GM23338 (cell line): ENCODE data around the gene POLR1E. TPM values are rescaled to one million over a fixed set of nuclear protein-coding genes. Genes with fewer than 3 reads are reported as not detected.

Source experiments
- ATAC-seq: fragments of 200-7000 bp; cut with Tn5 transposase; 3 replicates; pipeline ENCODE4 v1.9.1; 2020
- DNase-seq: peaks from one replicate; pipeline ENCODE4 v3.0.0-alpha.2; 2015; ENCODE audit warnings: low spot score
- H2AFZ ChIP-seq: fragments of 200-600 bp; sonication (generic); 2 replicates; pipeline ENCODE4 v1.8.0; 2016; ENCODE audit warnings: antibody characterized with exemption, mild to moderate bottlenecking, moderate library complexity
- H3F3A ChIP-seq: fragments of 200-600 bp; sonication (generic); replicated peaks from 2 replicates; pipeline ENCODE4 v1.8.0; 2017; ENCODE audit warnings: antibody characterized with exemption, mixed run types, low read depth
- H3K27ac ChIP-seq: fragments of 200-600 bp; sonication (generic); 2 replicates; pipeline ENCODE4 v1.6.1; 2016; ENCODE audit warnings: low read depth
- H3K27me3 ChIP-seq: fragments of 200-600 bp; sonication (generic); 2 replicates; pipeline ENCODE4 v1.8.0; 2016; ENCODE audit warnings: mild to moderate bottlenecking, mixed run types, moderate library complexity; ENCODE audit not compliant: insufficient read depth
- H3K36me3 ChIP-seq: fragments of 200-600 bp; sonication (generic); 2 replicates; pipeline ENCODE4 v1.8.0; 2016; ENCODE audit warnings: mild to moderate bottlenecking; ENCODE audit not compliant: insufficient read depth
- H3K4me1 ChIP-seq: fragments of 200-600 bp; sonication (generic); 2 replicates; pipeline ENCODE4 v1.8.0; 2016; ENCODE audit warnings: mild to moderate bottlenecking, moderate library complexity; ENCODE audit not compliant: insufficient read depth
- H3K4me2 ChIP-seq: fragments of 200-600 bp; sonication (generic); 2 replicates; pipeline ENCODE4 v1.7.1; 2017; ENCODE audit warnings: mixed run types
- H3K4me3 ChIP-seq: fragments of 200-600 bp; sonication (generic); 2 replicates; pipeline ENCODE4 v1.6.1; 2016; ENCODE audit warnings: mixed run types
- H3K79me2 ChIP-seq: fragments of 200-600 bp; sonication (generic); replicated peaks from 2 replicates; pipeline ENCODE4 v1.8.0; 2017; ENCODE audit warnings: mild to moderate bottlenecking; ENCODE audit not compliant: insufficient read depth
- H3K9me2 ChIP-seq: fragments of 200-600 bp; sonication (generic); 2 replicates; pipeline ENCODE4 v1.8.0; 2017; ENCODE audit not compliant: insufficient read depth
- H4K20me1 ChIP-seq: fragments of 200-600 bp; sonication (generic); replicated peaks from 2 replicates; pipeline ENCODE4 v1.8.0; 2017; ENCODE audit warnings: mild to moderate bottlenecking; ENCODE audit not compliant: insufficient read depth
- H3K27ac Mint-ChIP-seq: 2 replicates; pipeline ENCODE4 v1.8.0; 2020; ENCODE audit warnings: inconsistent platforms, mild to moderate bottlenecking, moderate library complexity, mixed read lengths
- H3K27me3 Mint-ChIP-seq: 3 replicates; pipeline ENCODE4 v1.8.0; 2022; ENCODE audit warnings: low read depth, mild to moderate bottlenecking, moderate library complexity, mixed read lengths, inconsistent platforms; ENCODE audit not compliant: insufficient read depth, poor library complexity
- H3K36me3 Mint-ChIP-seq: 3 replicates; pipeline ENCODE4 v1.8.0; 2021; ENCODE audit warnings: low read depth, mild to moderate bottlenecking, inconsistent platforms, moderate library complexity, mixed read lengths
- H3K4me1 Mint-ChIP-seq: 3 replicates; pipeline ENCODE4 v1.8.0; 2020; ENCODE audit warnings: mild to moderate bottlenecking, inconsistent platforms, mixed read lengths
- H3K4me3 Mint-ChIP-seq: 3 replicates; pipeline ENCODE4 v1.8.0; 2021; ENCODE audit warnings: moderate library complexity, mild to moderate bottlenecking, inconsistent platforms, mixed read lengths
- H3K9me3 Mint-ChIP-seq: 3 replicates; pipeline ENCODE4 v1.8.0; 2020; ENCODE audit warnings: moderate library complexity, mild to moderate bottlenecking, inconsistent platforms, mixed read lengths
- CREB1 ChIP-seq: fragments of 250-450 bp; sonication (Bioruptor Pico); IDR thresholded peaks from 2 replicates; pipeline ENCODE4 v1.5.0; 2020; ENCODE audit warnings: low read depth, mild to moderate bottlenecking, moderate library complexity
- EZH2 ChIP-seq: fragments of 200-600 bp; sonication (generic); IDR thresholded peaks from one replicate; pipeline ENCODE4 v1.8.0; 2017; ENCODE audit warnings: antibody characterized with exemption, mild to moderate bottlenecking, low read depth; ENCODE audit not compliant: unreplicated experiment
- EZH2phosphoT487 ChIP-seq: fragments of 200-600 bp; sonication (generic); IDR thresholded peaks from one replicate; pipeline ENCODE4 v1.8.1; 2018; ENCODE audit warnings: antibody characterized with exemption; ENCODE audit not compliant: unreplicated experiment
- JUNB ChIP-seq: IDR thresholded peaks from one replicate; pipeline ENCODE4 v1.6.1; 2016; ENCODE audit warnings: antibody characterized with exemption; ENCODE audit not compliant: unreplicated experiment
- NANOG ChIP-seq: IDR thresholded peaks from 2 replicates; pipeline ENCODE4 v1.6.1; 2016; ENCODE audit warnings: antibody characterized with exemption, borderline replicate concordance
- POLR2AphosphoS5 ChIP-seq: IDR thresholded peaks from 2 replicates; pipeline ENCODE4 v1.6.1; 2016; ENCODE audit warnings: antibody characterized with exemption, low read depth
- STAT1 ChIP-seq: IDR thresholded peaks from one replicate; pipeline ENCODE4 v1.6.1; 2016; ENCODE audit warnings: antibody characterized with exemption; ENCODE audit not compliant: unreplicated experiment
- ZNF114 ChIP-seq: fragments of 250-450 bp; sonication (Bioruptor Pico); IDR thresholded peaks from 2 replicates; pipeline ENCODE4 v1.5.0; 2020; ENCODE audit warnings: mild to moderate bottlenecking, moderate library complexity
- ZNF331 ChIP-seq: fragments of 250-450 bp; sonication (Bioruptor Pico); IDR thresholded peaks from 2 replicates; pipeline ENCODE4 v1.5.0; 2020; ENCODE audit warnings: low read depth, mild to moderate bottlenecking, moderate library complexity
- polyA plus RNA-seq: library from polyadenylated mRNA; unstranded; fragments of >200 nt; fragmentation: Nextera tagmentation; extraction: Ambion mirVana; gene quantifications from 2 replicates; pipeline ENCODE4 v1.2.1, GENCODE V29; 2016
- total RNA-seq: library from RNA; depleted of rRNA; stranded (reverse); fragments of >200 nt; shearing (Covaris generic); gene quantifications from 2 replicates; pipeline ENCODE4 v1.2.3, GENCODE V29; 2014
- TF ChIP-seq, protein P1 (sequence below), 2 experiments: fragments of 200-600 bp in 1 of 2; sonication (generic) in 1 of 2; conservative IDR thresholded peaks; 2 replicates each; pipeline versions ENCODE4 v1.5.1 to v1.6.1; 2016 to 2017; ENCODE audit warnings: antibody characterized with exemption in 2 of 2, low read depth in 2 of 2, mild to moderate bottlenecking in 2 of 2, moderate library complexity in 1 of 2
- TF ChIP-seq, protein P2 (sequence below): fragments of 250-450 bp; sonication (Bioruptor Pico); IDR thresholded peaks from 2 replicates; pipeline ENCODE4 v1.5.0; 2020; ENCODE audit warnings: mild to moderate bottlenecking, moderate library complexity
- TF ChIP-seq, protein P3 (sequence below): IDR thresholded peaks from 2 replicates; pipeline ENCODE4 v1.6.1; 2016; ENCODE audit warnings: antibody characterized with exemption
- TF ChIP-seq, protein P4 (sequence below): IDR thresholded peaks from one replicate; pipeline ENCODE4 v1.6.1; 2018; ENCODE audit warnings: antibody characterized with exemption; ENCODE audit not compliant: unreplicated experiment

POLR1E gene
- total and polyA plus RNA-seq, 2 experiments from 2014 or later: 19.2 to 45.5 TPM

DNA sequence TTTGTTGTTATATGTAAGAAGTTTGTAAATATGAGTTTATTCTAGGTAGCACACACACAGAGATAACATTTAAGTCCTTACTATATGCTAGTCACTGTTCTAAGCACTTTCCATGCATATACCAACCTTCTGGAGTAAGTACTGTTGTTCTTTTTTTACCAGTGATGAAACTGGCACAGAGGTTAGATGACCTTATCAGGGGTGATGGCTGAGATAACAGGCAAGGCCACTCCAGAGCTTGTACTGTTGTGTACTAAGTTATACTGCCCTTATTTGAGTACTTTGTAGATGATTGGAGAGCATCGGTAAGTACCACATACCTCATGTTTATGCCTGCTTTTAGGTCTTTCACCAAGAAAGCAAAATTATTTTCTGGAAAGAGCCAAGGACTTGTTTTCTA, 6.2 kb downstream of the POLR1E start:
- ATAC-seq: no peak
- Mint-ChIP-seq H3K27ac (no peak overlapping the region), H3K4me1 (peaks cover 4% of the 10 kb centered on the region; the same call in 2 of the 3 replicates), H3K9me3 (no peaks in the 10 kb centered on the region), H3K4me3 (no peak overlapping the region), H3K36me3 (peaks cover 80% of the 10 kb centered on the region), H3K27me3 (no peaks in the 10 kb centered on the region)
- peaks cover 2% of the 10 kb centered on the region; the same call in 1 of the 2 replicates for H3K4me1 ChIP-seq
- peaks cover 9% of the 10 kb centered on the region for H3K79me2 ChIP-seq
- H3K27me3 ChIP-seq: no peaks in the 10 kb centered on the region
- H4K20me1 ChIP-seq: peaks cover 18% of the 10 kb centered on the region
- no peak overlapping the region for H3K4me2 ChIP-seq
- no peak overlapping the region for H2AFZ ChIP-seq
- H3K27ac ChIP-seq: no peak overlapping the region
- TF ChIP-seq ZNF331 (CRISPR knock-in tag): no peak
- no peak for TF ChIP-seq STAT1
- TF ChIP-seq ZNF114: no peak
- no peak for TF ChIP-seq CREB1
- TF ChIP-seq EZH2phosphoT487: no peak
- TF ChIP-seq EZH2: no peak
- no peak for TF ChIP-seq POLR2AphosphoS5
- TF ChIP-seq JUNB: no peak
- TF ChIP-seq, protein P1, sequence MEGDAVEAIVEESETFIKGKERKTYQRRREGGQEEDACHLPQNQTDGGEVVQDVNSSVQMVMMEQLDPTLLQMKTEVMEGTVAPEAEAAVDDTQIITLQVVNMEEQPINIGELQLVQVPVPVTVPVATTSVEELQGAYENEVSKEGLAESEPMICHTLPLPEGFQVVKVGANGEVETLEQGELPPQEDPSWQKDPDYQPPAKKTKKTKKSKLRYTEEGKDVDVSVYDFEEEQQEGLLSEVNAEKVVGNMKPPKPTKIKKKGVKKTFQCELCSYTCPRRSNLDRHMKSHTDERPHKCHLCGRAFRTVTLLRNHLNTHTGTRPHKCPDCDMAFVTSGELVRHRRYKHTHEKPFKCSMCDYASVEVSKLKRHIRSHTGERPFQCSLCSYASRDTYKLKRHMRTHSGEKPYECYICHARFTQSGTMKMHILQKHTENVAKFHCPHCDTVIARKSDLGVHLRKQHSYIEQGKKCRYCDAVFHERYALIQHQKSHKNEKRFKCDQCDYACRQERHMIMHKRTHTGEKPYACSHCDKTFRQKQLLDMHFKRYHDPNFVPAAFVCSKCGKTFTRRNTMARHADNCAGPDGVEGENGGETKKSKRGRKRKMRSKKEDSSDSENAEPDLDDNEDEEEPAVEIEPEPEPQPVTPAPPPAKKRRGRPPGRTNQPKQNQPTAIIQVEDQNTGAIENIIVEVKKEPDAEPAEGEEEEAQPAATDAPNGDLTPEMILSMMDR (conservative IDR thresholded peaks at IDR 0.05; ENCODE audit: low read depth in 2 of 2): no peak
- TF ChIP-seq, protein P2, sequence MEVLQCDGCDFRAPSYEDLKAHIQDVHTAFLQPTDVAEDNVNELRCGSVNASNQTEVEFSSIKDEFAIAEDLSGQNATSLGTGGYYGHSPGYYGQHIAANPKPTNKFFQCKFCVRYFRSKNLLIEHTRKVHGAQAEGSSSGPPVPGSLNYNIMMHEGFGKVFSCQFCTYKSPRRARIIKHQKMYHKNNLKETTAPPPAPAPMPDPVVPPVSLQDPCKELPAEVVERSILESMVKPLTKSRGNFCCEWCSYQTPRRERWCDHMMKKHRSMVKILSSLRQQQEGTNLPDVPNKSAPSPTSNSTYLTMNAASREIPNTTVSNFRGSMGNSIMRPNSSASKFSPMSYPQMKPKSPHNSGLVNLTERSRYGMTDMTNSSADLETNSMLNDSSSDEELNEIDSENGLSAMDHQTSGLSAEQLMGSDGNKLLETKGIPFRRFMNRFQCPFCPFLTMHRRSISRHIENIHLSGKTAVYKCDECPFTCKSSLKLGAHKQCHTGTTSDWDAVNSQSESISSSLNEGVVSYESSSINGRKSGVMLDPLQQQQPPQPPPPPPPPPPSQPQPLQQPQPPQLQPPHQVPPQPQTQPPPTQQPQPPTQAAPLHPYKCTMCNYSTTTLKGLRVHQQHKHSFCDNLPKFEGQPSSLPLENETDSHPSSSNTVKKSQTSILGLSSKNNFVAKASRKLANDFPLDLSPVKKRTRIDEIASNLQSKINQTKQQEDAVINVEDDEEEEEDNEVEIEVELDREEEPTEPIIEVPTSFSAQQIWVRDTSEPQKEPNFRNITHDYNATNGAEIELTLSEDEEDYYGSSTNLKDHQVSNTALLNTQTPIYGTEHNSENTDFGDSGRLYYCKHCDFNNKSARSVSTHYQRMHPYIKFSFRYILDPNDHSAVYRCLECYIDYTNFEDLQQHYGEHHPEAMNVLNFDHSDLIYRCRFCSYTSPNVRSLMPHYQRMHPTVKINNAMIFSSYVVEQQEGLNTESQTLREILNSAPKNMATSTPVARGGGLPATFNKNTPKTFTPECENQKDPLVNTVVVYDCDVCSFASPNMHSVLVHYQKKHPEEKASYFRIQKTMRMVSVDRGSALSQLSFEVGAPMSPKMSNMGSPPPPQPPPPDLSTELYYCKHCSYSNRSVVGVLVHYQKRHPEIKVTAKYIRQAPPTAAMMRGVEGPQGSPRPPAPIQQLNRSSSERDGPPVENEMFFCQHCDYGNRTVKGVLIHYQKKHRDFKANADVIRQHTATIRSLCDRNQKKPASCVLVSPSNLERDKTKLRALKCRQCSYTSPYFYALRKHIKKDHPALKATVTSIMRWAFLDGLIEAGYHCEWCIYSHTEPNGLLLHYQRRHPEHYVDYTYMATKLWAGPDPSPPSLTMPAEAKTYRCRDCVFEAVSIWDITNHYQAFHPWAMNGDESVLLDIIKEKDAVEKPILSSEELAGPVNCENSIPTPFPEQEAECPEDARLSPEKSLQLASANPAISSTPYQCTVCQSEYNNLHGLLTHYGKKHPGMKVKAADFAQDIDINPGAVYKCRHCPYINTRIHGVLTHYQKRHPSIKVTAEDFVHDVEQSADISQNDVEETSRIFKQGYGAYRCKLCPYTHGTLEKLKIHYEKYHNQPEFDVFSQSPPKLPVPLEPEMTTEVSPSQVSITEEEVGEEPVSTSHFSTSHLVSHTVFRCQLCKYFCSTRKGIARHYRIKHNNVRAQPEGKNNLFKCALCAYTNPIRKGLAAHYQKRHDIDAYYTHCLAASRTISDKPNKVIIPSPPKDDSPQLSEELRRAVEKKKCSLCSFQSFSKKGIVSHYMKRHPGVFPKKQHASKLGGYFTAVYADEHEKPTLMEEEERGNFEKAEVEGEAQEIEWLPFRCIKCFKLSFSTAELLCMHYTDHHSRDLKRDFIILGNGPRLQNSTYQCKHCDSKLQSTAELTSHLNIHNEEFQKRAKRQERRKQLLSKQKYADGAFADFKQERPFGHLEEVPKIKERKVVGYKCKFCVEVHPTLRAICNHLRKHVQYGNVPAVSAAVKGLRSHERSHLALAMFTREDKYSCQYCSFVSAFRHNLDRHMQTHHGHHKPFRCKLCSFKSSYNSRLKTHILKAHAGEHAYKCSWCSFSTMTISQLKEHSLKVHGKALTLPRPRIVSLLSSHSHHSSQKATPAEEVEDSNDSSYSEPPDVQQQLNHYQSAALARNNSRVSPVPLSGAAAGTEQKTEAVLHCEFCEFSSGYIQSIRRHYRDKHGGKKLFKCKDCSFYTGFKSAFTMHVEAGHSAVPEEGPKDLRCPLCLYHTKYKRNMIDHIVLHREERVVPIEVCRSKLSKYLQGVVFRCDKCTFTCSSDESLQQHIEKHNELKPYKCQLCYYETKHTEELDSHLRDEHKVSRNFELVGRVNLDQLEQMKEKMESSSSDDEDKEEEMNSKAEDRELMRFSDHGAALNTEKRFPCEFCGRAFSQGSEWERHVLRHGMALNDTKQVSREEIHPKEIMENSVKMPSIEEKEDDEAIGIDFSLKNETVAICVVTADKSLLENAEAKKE (CRISPR knock-in tag): no peak
- no peak for TF ChIP-seq NANOG
- TF ChIP-seq, protein P3, sequence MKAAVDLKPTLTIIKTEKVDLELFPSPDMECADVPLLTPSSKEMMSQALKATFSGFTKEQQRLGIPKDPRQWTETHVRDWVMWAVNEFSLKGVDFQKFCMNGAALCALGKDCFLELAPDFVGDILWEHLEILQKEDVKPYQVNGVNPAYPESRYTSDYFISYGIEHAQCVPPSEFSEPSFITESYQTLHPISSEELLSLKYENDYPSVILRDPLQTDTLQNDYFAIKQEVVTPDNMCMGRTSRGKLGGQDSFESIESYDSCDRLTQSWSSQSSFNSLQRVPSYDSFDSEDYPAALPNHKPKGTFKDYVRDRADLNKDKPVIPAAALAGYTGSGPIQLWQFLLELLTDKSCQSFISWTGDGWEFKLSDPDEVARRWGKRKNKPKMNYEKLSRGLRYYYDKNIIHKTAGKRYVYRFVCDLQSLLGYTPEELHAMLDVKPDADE: no peak
- TF ChIP-seq, protein P4, sequence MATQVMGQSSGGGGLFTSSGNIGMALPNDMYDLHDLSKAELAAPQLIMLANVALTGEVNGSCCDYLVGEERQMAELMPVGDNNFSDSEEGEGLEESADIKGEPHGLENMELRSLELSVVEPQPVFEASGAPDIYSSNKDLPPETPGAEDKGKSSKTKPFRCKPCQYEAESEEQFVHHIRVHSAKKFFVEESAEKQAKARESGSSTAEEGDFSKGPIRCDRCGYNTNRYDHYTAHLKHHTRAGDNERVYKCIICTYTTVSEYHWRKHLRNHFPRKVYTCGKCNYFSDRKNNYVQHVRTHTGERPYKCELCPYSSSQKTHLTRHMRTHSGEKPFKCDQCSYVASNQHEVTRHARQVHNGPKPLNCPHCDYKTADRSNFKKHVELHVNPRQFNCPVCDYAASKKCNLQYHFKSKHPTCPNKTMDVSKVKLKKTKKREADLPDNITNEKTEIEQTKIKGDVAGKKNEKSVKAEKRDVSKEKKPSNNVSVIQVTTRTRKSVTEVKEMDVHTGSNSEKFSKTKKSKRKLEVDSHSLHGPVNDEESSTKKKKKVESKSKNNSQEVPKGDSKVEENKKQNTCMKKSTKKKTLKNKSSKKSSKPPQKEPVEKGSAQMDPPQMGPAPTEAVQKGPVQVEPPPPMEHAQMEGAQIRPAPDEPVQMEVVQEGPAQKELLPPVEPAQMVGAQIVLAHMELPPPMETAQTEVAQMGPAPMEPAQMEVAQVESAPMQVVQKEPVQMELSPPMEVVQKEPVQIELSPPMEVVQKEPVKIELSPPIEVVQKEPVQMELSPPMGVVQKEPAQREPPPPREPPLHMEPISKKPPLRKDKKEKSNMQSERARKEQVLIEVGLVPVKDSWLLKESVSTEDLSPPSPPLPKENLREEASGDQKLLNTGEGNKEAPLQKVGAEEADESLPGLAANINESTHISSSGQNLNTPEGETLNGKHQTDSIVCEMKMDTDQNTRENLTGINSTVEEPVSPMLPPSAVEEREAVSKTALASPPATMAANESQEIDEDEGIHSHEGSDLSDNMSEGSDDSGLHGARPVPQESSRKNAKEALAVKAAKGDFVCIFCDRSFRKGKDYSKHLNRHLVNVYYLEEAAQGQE: no peak
- no peak overlapping the region for H3K4me3 ChIP-seq
- no peaks in the 10 kb centered on the region for H3F3A ChIP-seq
- no peak for DNase-seq
- H3K9me2 ChIP-seq: no peaks in the 10 kb centered on the region
- peaks cover 46% of the 10 kb centered on the region for H3K36me3 ChIP-seq
